NCI-H524 treated with DMSO at 0.1 percent for 48 hours (cell line): ENCODE measurements around the gene APCDD1.
"Not testable (repeated sequence)": the region's sequence is repeated elsewhere in the genome, so short reads cannot be mapped to it uniquely, and the experiment has no call there.

Source experiments
- DNase-seq: peaks from one replicate; lab custom pipeline; 2025; lab: John Stamatoyannopoulos, UW

Gene APCDD1

GRCh38 chr18:10463096-10463495 lies 8.7 kb downstream of the APCDD1 start:
- DNase-seq, result no peak

- no peak for DNase-seq
These were observed 9.3 kb downstream of the APCDD1 start for GRCh38 chr18:10463741-10464140.

GRCh38 chr18:10464161-10464648 lies 9.8 kb downstream of the APCDD1 start:
- DNase-seq, result not testable (repeated sequence)

- no peak for DNase-seq
These were observed 10.9 kb downstream of the APCDD1 start for GRCh38 chr18:10465174-10465939.

GRCh38 chr18:10470429-10470828 lies 16.0 kb downstream of the APCDD1 start:
- DNase-seq, result no peak

GRCh38 chr18:10471574-10471973 lies 17.1 kb downstream of the APCDD1 start:
- no peak for DNase-seq

- DNase-seq, result no peak
These were observed 18.7 kb downstream of the APCDD1 start for GRCh38 chr18:10473132-10473531.

- DNase-seq, result no peak
These were observed 19.9 kb downstream of the APCDD1 start for GRCh38 chr18:10474309-10474708.

GRCh38 chr18:10475276-10475653 lies 20.8 kb downstream of the APCDD1 start:
- no peak for DNase-seq

- DNase-seq, result no peak
These were observed 21.3 kb downstream of the APCDD1 start for GRCh38 chr18:10475654-10476291.

- DNase-seq, result no peak
These were observed 21.9 kb downstream of the APCDD1 start for GRCh38 chr18:10476338-10476791.

- no peak for DNase-seq
These were observed 22.9 kb downstream of the APCDD1 start for GRCh38 chr18:10477121-10477862.

- no peak for DNase-seq
These were observed 23.4 kb downstream of the APCDD1 start for GRCh38 chr18:10477863-10478260.

- DNase-seq, result no peak
These were observed 27.4 kb downstream of the APCDD1 start for GRCh38 chr18:10481831-10482230.

- DNase-seq, result no peak
These were observed 28.0 kb downstream of the APCDD1 start for GRCh38 chr18:10482363-10482984.

- no peak for DNase-seq
These were observed 28.8 kb downstream of the APCDD1 start for GRCh38 chr18:10482985-10483949.

- DNase-seq, result no peak
These were observed 31.0 kb downstream of the APCDD1 start for GRCh38 chr18:10485475-10485874.

- no peak for DNase-seq
These were observed 31.9 kb downstream of the APCDD1 start for GRCh38 chr18:10486362-10486761.

- DNase-seq, result no peak
These were observed 32.7 kb downstream of the APCDD1 start for GRCh38 chr18:10487154-10487553.

- DNase-seq, result no peak
These were observed 33.6 kb downstream of the APCDD1 start for GRCh38 chr18:10488017-10488416.
